Measurements from ENCODE around the gene ANLN. TPM values are rescaled to one million over a fixed set of nuclear protein-coding genes. Genes with fewer than 3 reads are reported as not detected.
"Not testable (repeated sequence)": the region's sequence is repeated elsewhere in the genome, so short reads cannot be mapped to it uniquely, and the experiment has no call there.

The ANLN gene
- polyA plus RNA-seq, 1 donor (not counting 4 experiments of a cell fraction or from before 2014, with no cell fraction given): 65.8 TPM

DNA sequence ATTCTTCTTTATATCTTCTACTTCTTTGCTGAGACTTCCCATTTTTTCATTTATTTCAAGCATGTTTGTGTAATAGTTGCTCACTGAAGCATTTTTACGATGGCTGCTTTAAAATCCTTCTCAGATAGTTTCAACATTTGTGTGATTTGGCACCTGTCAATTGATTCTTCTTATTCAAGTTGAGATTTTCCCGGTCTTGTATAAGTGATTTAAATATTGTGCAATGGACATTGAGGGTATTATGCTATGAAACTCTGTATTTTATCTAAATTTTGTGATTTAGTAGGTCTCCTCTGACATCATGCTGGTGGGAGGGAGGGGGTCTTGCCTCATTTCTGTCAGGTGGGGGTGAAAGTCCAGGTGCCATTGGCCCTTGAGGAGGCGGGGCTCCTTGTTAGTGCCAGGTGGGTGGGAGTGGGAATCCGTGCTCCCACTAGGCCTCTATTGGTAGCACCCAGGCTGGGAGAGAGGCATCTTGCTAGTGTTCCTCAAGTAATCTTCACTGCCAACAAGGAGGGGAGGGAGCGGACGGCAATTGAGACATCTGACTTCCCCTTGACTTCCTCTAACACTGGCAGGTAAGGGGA, 73.0 kb downstream of the ANLN start:
- no peaks in the 10 kb centered on the region for H4K20me1 ChIP-seq (ENCODE audit: control insufficient read depth, extremely low read depth, insufficient read depth, low read length)
- no peak for FAIRE-seq
- DNase-seq (ENCODE audit: low read depth, low spot score): no peak
- H3K9me1 ChIP-seq (ENCODE audit: control insufficient read depth, extremely low read depth, insufficient read depth, low read length): no peaks in the 10 kb centered on the region
- no peak overlapping the region for H3K4me3 ChIP-seq (ENCODE audit: control insufficient read depth in 2 of 3, extremely low read depth in 1 of 3, insufficient read depth in 2 of 3, low read depth in 1 of 3, low read length in 3 of 3)
- no peaks in the 10 kb centered on the region for H3K27me3 ChIP-seq (ENCODE audit: control insufficient read depth, extremely low read depth, insufficient read depth, low read length)
- no peak overlapping the region for H2AFZ ChIP-seq (ENCODE audit: control insufficient read depth, low read length)
- no peak overlapping the region for H3K27ac ChIP-seq (ENCODE audit: control insufficient read depth, insufficient read depth, low read length)
- dilution Hi-C loops (cut with MboI; ENCODE audit: extremely low pct_ligation_motif_present, low sequenced_read_pairs): no loop called here
- no peaks in the 10 kb centered on the region for H3K4me1 ChIP-seq (ENCODE audit: control insufficient read depth, extremely low read depth, insufficient read depth, low read length)
- no peak overlapping the region for H3K4me2 ChIP-seq (ENCODE audit: control insufficient read depth, extremely low read depth, insufficient read depth, low read depth, low read length)
- H3K9me3 ChIP-seq (ENCODE audit: control insufficient read depth, low read depth, low read length): no peaks in the 10 kb centered on the region
- no peak overlapping the region for H3K9ac ChIP-seq (ENCODE audit: control insufficient read depth, extremely low read depth, insufficient read depth, low read length)
- H3K79me2 ChIP-seq (ENCODE audit: control insufficient read depth, insufficient read depth, low read length): no peaks in the 10 kb centered on the region
- H3K36me3 ChIP-seq (ENCODE audit: control insufficient read depth in 2 of 2, extremely low read depth in 1 of 2, insufficient read depth in 2 of 2, low read length in 2 of 2): no peaks in the 10 kb centered on the region
- TF ChIP-seq, protein P1, sequence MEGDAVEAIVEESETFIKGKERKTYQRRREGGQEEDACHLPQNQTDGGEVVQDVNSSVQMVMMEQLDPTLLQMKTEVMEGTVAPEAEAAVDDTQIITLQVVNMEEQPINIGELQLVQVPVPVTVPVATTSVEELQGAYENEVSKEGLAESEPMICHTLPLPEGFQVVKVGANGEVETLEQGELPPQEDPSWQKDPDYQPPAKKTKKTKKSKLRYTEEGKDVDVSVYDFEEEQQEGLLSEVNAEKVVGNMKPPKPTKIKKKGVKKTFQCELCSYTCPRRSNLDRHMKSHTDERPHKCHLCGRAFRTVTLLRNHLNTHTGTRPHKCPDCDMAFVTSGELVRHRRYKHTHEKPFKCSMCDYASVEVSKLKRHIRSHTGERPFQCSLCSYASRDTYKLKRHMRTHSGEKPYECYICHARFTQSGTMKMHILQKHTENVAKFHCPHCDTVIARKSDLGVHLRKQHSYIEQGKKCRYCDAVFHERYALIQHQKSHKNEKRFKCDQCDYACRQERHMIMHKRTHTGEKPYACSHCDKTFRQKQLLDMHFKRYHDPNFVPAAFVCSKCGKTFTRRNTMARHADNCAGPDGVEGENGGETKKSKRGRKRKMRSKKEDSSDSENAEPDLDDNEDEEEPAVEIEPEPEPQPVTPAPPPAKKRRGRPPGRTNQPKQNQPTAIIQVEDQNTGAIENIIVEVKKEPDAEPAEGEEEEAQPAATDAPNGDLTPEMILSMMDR (optimal IDR thresholded peaks at IDR 0.05 in 1 of 3, IDR thresholded peaks at IDR 0.05 in 1 of 3, conservative IDR thresholded peaks at IDR 0.05 in 1 of 3; ENCODE audit: extremely low read depth in 1 of 3, insufficient read depth in 2 of 3, low read length in 3 of 3): no peak
- TF ChIP-seq EZH2 (IDR thresholded peaks at IDR 0.05; ENCODE audit: low read length): no peak

DNA sequence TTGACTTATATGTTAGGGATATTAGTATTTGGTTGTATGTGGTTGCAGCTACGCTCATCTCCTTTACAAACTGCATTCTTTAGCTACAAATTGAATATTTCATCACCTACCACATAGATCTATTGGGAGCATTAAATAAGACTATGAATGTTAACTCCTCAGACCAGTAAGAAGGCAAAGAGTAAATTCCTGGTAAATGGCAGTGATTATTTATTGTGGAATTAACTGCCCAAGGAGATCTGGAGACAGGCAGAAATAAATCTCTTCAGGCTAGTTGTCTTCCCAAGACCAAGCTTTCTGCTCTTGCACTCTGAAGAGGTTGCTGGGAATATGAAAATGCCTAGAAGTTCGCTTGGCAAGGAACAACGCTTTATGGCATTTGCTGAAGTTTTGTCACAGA, 74.6 kb downstream of the ANLN start:
- no peak for FAIRE-seq
- H3K27ac ChIP-seq (ENCODE audit: control insufficient read depth, insufficient read depth, low read length): no peak overlapping the region
- no peak overlapping the region for H3K4me3 ChIP-seq (ENCODE audit: control insufficient read depth in 2 of 3, extremely low read depth in 1 of 3, insufficient read depth in 2 of 3, low read depth in 1 of 3, low read length in 3 of 3)
- no peaks in the 10 kb centered on the region for H4K20me1 ChIP-seq (ENCODE audit: control insufficient read depth, extremely low read depth, insufficient read depth, low read length)
- dilution Hi-C loops (cut with MboI; ENCODE audit: extremely low pct_ligation_motif_present, low sequenced_read_pairs): no loop called here
- H2AFZ ChIP-seq (ENCODE audit: control insufficient read depth, low read length): no peak overlapping the region
- no peak for DNase-seq (ENCODE audit: low read depth, low spot score)
- H3K27me3 ChIP-seq (ENCODE audit: control insufficient read depth, extremely low read depth, insufficient read depth, low read length): no peaks in the 10 kb centered on the region
- H3K4me1 ChIP-seq (ENCODE audit: control insufficient read depth, extremely low read depth, insufficient read depth, low read length): no peaks in the 10 kb centered on the region
- no peak overlapping the region for H3K4me2 ChIP-seq (ENCODE audit: control insufficient read depth, extremely low read depth, insufficient read depth, low read depth, low read length)
- H3K9me3 ChIP-seq (ENCODE audit: control insufficient read depth, low read depth, low read length): no peaks in the 10 kb centered on the region
- no peaks in the 10 kb centered on the region for H3K9me1 ChIP-seq (ENCODE audit: control insufficient read depth, extremely low read depth, insufficient read depth, low read length)
- H3K9ac ChIP-seq (ENCODE audit: control insufficient read depth, extremely low read depth, insufficient read depth, low read length): no peak overlapping the region
- no peaks in the 10 kb centered on the region for H3K36me3 ChIP-seq (ENCODE audit: control insufficient read depth in 2 of 2, extremely low read depth in 1 of 2, insufficient read depth in 2 of 2, low read length in 2 of 2)
- H3K79me2 ChIP-seq (ENCODE audit: control insufficient read depth, insufficient read depth, low read length): no peaks in the 10 kb centered on the region
- no peak for TF ChIP-seq EZH2 (IDR thresholded peaks at IDR 0.05; ENCODE audit: low read length)
- TF ChIP-seq, protein P1 (optimal IDR thresholded peaks at IDR 0.05 in 1 of 3, IDR thresholded peaks at IDR 0.05 in 1 of 3, conservative IDR thresholded peaks at IDR 0.05 in 1 of 3; ENCODE audit: extremely low read depth in 1 of 3, insufficient read depth in 2 of 3, low read length in 3 of 3): no peak

DNA sequence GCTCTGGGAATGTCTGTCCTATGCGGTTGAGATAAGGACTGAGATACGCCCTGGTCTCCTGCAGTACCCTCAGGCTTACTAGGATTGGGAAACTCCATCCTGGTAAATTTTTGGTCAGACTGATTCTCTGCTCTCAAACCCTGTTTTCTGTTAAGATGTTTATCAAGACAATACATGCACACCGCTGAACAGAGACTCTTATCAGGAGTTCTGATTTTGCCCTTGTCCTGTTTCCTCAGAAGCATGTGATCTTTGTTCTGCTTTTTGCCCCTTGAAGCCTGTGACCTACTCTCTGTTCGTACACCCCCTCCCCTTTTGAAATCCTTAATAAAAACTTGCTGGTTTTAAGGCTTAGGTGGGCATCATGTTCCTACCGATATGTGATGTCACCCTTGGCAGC, 76.3 kb downstream of the ANLN start:
- FAIRE-seq; H3K9ac ChIP-seq (ENCODE audit: control insufficient read depth, extremely low read depth, insufficient read depth, low read length); H3K4me3 ChIP-seq (ENCODE audit: control insufficient read depth in 2 of 3, extremely low read depth in 1 of 3, insufficient read depth in 2 of 3, low read depth in 1 of 3, low read length in 3 of 3); dilution Hi-C loops (cut with MboI; ENCODE audit: extremely low pct_ligation_motif_present, low sequenced_read_pairs); H4K20me1 ChIP-seq (ENCODE audit: control insufficient read depth, extremely low read depth, insufficient read depth, low read length); H3K27me3 ChIP-seq (ENCODE audit: control insufficient read depth, extremely low read depth, insufficient read depth, low read length); DNase-seq (ENCODE audit: low read depth, low spot score); H2AFZ ChIP-seq (ENCODE audit: control insufficient read depth, low read length); H3K4me1 ChIP-seq (ENCODE audit: control insufficient read depth, extremely low read depth, insufficient read depth, low read length); H3K9me1 ChIP-seq (ENCODE audit: control insufficient read depth, extremely low read depth, insufficient read depth, low read length); H3K9me3 ChIP-seq (ENCODE audit: control insufficient read depth, low read depth, low read length); H3K4me2 ChIP-seq (ENCODE audit: control insufficient read depth, extremely low read depth, insufficient read depth, low read depth, low read length); H3K27ac ChIP-seq (ENCODE audit: control insufficient read depth, insufficient read depth, low read length); H3K36me3 ChIP-seq (ENCODE audit: control insufficient read depth in 2 of 2, extremely low read depth in 1 of 2, insufficient read depth in 2 of 2, low read length in 2 of 2); H3K79me2 ChIP-seq (ENCODE audit: control insufficient read depth, insufficient read depth, low read length): not testable (repeated sequence)

Measured in keratinocyte (primary cell).